ENCODE data around the gene PCDH15. TPM values are rescaled to one million over a fixed set of nuclear protein-coding genes. Genes with fewer than 3 reads are reported as not detected.

The PCDH15 gene
- total RNA-seq, 1 donor from 2014 or later, result 2.1 TPM

DNA sequence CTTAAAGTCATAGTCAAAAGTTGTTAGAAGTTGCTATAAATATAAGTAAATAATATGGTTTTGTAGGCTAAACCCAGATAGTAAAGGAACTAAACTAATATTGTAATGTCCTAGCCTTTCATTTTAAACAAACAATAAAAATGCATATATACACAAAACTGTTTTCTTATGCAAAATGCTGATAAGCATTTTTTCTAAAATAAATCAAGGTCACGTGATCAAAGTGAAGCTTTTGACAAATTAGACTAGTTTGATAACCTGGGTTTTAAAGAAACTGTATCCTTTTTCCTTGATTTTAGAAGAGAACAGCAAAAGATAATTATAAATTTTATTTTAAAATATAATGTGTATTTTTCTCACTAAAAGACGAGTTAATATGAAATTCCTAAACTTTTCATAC is 313.3 kb downstream of the PCDH15 start:
- TF ChIP-seq, protein P1, sequence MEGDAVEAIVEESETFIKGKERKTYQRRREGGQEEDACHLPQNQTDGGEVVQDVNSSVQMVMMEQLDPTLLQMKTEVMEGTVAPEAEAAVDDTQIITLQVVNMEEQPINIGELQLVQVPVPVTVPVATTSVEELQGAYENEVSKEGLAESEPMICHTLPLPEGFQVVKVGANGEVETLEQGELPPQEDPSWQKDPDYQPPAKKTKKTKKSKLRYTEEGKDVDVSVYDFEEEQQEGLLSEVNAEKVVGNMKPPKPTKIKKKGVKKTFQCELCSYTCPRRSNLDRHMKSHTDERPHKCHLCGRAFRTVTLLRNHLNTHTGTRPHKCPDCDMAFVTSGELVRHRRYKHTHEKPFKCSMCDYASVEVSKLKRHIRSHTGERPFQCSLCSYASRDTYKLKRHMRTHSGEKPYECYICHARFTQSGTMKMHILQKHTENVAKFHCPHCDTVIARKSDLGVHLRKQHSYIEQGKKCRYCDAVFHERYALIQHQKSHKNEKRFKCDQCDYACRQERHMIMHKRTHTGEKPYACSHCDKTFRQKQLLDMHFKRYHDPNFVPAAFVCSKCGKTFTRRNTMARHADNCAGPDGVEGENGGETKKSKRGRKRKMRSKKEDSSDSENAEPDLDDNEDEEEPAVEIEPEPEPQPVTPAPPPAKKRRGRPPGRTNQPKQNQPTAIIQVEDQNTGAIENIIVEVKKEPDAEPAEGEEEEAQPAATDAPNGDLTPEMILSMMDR (IDR thresholded peaks at IDR 0.05), result no peak
- no peak for ATAC-seq
- intact Hi-C loops (cut with DNase I), result no loop called here

DNA sequence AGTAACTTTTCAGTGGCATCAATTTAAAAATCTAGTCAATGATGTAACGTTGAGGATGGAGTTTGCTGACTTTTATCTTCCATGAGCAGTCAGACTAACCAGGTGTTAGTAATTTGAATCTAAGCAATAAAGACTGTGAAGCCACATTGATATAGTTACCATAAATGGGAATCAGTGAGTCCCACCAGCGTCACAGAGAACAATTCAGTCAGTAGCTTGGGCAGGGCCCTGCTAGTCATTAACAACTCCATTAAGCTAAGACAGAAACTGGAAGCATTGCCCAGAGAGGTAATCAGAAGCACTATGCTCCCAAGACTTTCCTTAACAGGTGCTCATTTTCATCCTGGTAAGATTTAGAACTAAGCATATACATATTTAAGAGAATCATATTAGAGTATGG is 315.1 kb downstream of the PCDH15 start:
- TF ChIP-seq, protein P1 (IDR thresholded peaks at IDR 0.05), result no peak
- Histone ChIP-seq H3K27ac (no peak overlapping the region), H3K4me1 (no peaks in the 10 kb centered on the region), H3K9me3 (no peaks in the 10 kb centered on the region), H3K4me3 (no peak overlapping the region), H3K36me3 (no peaks in the 10 kb centered on the region), H3K27me3 (ENCODE audit: low read depth) (no peaks in the 10 kb centered on the region)
- intact Hi-C loops (cut with DNase I), result no loop called here
- ATAC-seq (no peak), DNase-seq (no peak)

More for the DNA sequence above, 313.3 kb downstream of the PCDH15 start:
- no peaks in the 10 kb centered on the region for H3K36me3 ChIP-seq
- no peak overlapping the region for H3K4me3 ChIP-seq
- DNase-seq, result no peak
- no peaks in the 10 kb centered on the region for H3K9me3 ChIP-seq
- no peak overlapping the region for H3K27ac ChIP-seq
- no peaks in the 10 kb centered on the region for H3K27me3 ChIP-seq (ENCODE audit: low read depth)
- no peaks in the 10 kb centered on the region for H3K4me1 ChIP-seq

DNA sequence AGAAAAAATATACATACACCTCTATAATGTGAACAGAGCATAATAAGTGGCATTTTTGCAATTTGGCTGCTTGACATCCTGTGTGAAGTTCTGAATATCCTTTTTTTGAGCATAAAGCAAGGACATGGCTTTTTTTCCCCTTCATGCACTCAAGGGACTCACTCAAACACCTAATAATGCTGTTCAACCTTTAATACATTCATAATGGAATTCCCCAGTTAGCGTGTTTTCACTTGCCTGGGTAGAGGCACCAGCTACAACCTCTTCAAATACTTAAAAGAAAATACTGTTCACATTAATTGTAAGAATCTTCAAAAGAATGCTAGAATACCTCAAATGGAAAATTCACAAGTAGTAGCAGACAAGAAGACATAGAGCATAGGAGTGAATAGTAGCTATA is 316.8 kb downstream of the PCDH15 start:
- no peaks in the 10 kb centered on the region for H3K36me3 ChIP-seq
- no peak for ATAC-seq
- H3K4me1 ChIP-seq, result no peaks in the 10 kb centered on the region
- no peak for DNase-seq
- TF ChIP-seq, protein P1 (IDR thresholded peaks at IDR 0.05), result no peak
- H3K4me3 ChIP-seq, result no peak overlapping the region
- H3K9me3 ChIP-seq, result no peaks in the 10 kb centered on the region
- no peak overlapping the region for H3K27ac ChIP-seq
- no peaks in the 10 kb centered on the region for H3K27me3 ChIP-seq (ENCODE audit: low read depth)
- intact Hi-C loops (cut with DNase I), result no loop called here

DNA sequence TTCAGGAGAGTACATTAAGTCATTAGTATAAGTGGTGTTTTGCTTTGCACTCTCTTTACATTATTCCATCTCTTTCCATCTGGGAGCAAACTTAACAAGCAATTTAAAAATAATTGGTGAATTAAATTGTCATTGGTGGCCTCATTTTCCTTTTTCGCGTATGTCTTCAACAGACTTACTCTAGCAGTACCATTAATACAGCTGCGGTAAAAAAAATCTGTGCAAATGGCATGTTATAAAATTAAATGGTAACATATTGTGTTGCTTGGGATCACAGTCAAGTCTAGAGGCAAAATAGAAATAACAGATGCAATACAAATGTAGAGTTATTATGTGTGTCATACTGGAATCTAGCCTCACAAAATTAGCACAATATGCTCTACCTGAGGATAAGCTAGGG is 322.4 kb downstream of the PCDH15 start:
- no peaks in the 10 kb centered on the region for H3K9me3 ChIP-seq
- H3K4me3 ChIP-seq, result no peak overlapping the region
- DNase-seq (no peak), ATAC-seq (no peak)
- intact Hi-C loops (cut with DNase I), result no loop called here
- H3K36me3 ChIP-seq, result no peaks in the 10 kb centered on the region
- TF ChIP-seq, protein P1 (IDR thresholded peaks at IDR 0.05), result no peak
- H3K27me3 ChIP-seq (ENCODE audit: low read depth), result no peaks in the 10 kb centered on the region
- H3K27ac ChIP-seq, result no peak overlapping the region
- no peaks in the 10 kb centered on the region for H3K4me1 ChIP-seq

DNA sequence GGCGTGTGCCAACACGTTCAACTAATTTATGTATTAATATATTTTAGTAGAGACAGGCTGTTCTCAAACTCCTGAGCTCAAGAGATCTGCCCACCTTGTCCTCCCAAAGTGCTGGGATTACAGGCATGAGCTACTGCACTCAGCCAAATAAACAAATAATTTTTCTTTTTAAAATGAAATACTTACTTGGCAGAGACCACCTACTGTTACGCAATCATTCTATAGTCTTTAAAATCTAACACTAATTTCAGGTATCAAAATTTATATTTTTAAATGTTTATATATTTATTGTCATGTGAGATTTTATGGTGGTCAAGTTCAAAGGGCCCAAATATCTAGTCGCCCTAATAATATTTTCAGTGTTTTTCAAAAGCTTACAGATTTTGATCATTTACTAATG is 323.3 kb downstream of the PCDH15 start:
- ATAC-seq (no peak), DNase-seq (no peak)
- Histone ChIP-seq H3K9me3 (no peaks in the 10 kb centered on the region), H3K27me3 (ENCODE audit: low read depth) (no peaks in the 10 kb centered on the region), H3K36me3 (no peaks in the 10 kb centered on the region), H3K4me3 (no peak overlapping the region), H3K4me1 (no peaks in the 10 kb centered on the region), H3K27ac (no peak overlapping the region)
- TF ChIP-seq, protein P1 (IDR thresholded peaks at IDR 0.05), result no peak
- intact Hi-C loops (cut with DNase I), result no loop called here

DNA sequence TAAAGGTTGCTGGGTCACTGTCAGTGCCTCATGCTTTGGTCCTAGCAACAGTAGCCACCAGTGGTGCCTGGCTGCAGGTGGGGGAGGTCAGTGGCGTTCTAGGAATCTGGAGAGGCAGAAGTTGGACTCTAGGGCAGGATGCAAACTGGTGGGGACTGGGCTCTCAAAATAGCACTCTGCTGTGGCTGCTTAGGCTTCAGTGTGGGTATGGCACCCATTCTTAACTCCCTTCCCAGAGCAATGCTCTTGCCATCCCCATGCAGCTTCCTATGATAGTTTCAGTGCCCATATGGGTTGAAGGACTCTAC is 330.8 kb downstream of the PCDH15 start:
- no peaks in the 10 kb centered on the region for H3K36me3 ChIP-seq
- ATAC-seq, result no peak
- no peak for DNase-seq
- TF ChIP-seq, protein P1 (IDR thresholded peaks at IDR 0.05), result no peak
- no peaks in the 10 kb centered on the region for H3K4me1 ChIP-seq
- intact Hi-C loops (cut with DNase I), result no loop called here
- no peaks in the 10 kb centered on the region for H3K27me3 ChIP-seq (ENCODE audit: low read depth)
- no peak overlapping the region for H3K4me3 ChIP-seq
- no peaks in the 10 kb centered on the region for H3K9me3 ChIP-seq
- no peak overlapping the region for H3K27ac ChIP-seq
